ENCODE measurements around the gene SYF2.

Gene SYF2

GRCh38 chr1:25256578-25256965 lies 24.3 kb upstream of the SYF2 start:
- no peak for TF ChIP-seq CTCF (conservative IDR thresholded peaks at IDR 0.05)
- H3K27ac ChIP-seq: no peak overlapping the region

- H3K27ac ChIP-seq: no peak overlapping the region
- TF ChIP-seq CTCF (conservative IDR thresholded peaks at IDR 0.05): no peak
Measured at GRCh38 chr1:25255706-25256577, 23.6 kb upstream of the SYF2 start.

- no peak for TF ChIP-seq CTCF (conservative IDR thresholded peaks at IDR 0.05)
- peak overlapping the region; percentile 63 for H3K27ac ChIP-seq
Measured at GRCh38 chr1:25253911-25254310, 21.6 kb upstream of the SYF2 start.

- TF ChIP-seq CTCF (conservative IDR thresholded peaks at IDR 0.05): peak; percentile 48
- peak overlapping the region; percentile 96 for H3K27ac ChIP-seq
Measured at GRCh38 chr1:25247829-25248754, 15.8 kb upstream of the SYF2 start.

GRCh38 chr1:25247024-25247828 lies 14.9 kb upstream of the SYF2 start, which contains the start of gene RSRP1:
Gene RSRP1 (minus strand): TSS chr1:25247454. CDS start chr1:25246963, 491 bp downstream.
- peak within 1 kb of the TSS; percentile 96 for H3K27ac ChIP-seq
- TF ChIP-seq CTCF (conservative IDR thresholded peaks at IDR 0.05): no peak

- peak overlapping the region; percentile 96 for H3K27ac ChIP-seq
- no peak for TF ChIP-seq CTCF (conservative IDR thresholded peaks at IDR 0.05)
Measured at GRCh38 chr1:25246600-25247023, 14.3 kb upstream of the SYF2 start.

Measured in VCaP (cell line).